Small intestine (tissue), 7 donors: ENCODE results near the gene GYG2. TPM values are rescaled to one million over a fixed set of nuclear protein-coding genes. Genes with fewer than 3 reads are reported as not detected.

Experiments used
- DNase-seq, 2 donors: peaks; one replicate each; pipeline versions ENCODE4 v3.0.0 to v3.0.0-alpha.2; 2013
- FAIRE-seq: peaks from 2 replicates; lab custom pipeline; 2012; peaks lifted over from hg19 to GRCh38; lab: Jason Lieb, UNC
- H3K27ac ChIP-seq, 3 donors: one replicate each; pipeline ENCODE4 v1.5.1; 2013; ENCODE audit warnings: low read length in 2 of 3, mild to moderate bottlenecking in 2 of 3, control low read depth in 1 of 3, inconsistent platforms in 1 of 3, low read depth in 1 of 3, moderate library complexity in 1 of 3
- H3K27me3 ChIP-seq, 3 donors: one replicate each; pipeline ENCODE4 v1.6.1; 2013; ENCODE audit warnings: low read length in 3 of 3, inconsistent platforms in 1 of 3; ENCODE audit not compliant: control insufficient read depth in 3 of 3, insufficient read depth in 3 of 3
- H3K36me3 ChIP-seq, 3 donors: one replicate each; pipeline ENCODE4 v1.6.1; 2013; ENCODE audit warnings: low read length in 3 of 3, inconsistent platforms in 1 of 3, low read depth in 1 of 3, mild to moderate bottlenecking in 1 of 3, moderate library complexity in 1 of 3; ENCODE audit not compliant: control insufficient read depth in 3 of 3, insufficient read depth in 2 of 3
- H3K4me1 ChIP-seq, 3 donors: one replicate each; pipeline ENCODE4 v1.6.1; 2013; ENCODE audit warnings: low read length in 2 of 3, inconsistent platforms in 1 of 3, low read depth in 1 of 3, mild to moderate bottlenecking in 1 of 3, moderate library complexity in 1 of 3; ENCODE audit not compliant: control insufficient read depth in 3 of 3, insufficient read depth in 2 of 3
- H3K4me3 ChIP-seq, 3 donors: one replicate each; pipeline ENCODE4 v1.5.1; 2013; ENCODE audit warnings: low read length in 3 of 3, control low read depth in 1 of 3, inconsistent platforms in 1 of 3, low read depth in 1 of 3, mild to moderate bottlenecking in 1 of 3, moderate library complexity in 1 of 3
- H3K9me3 ChIP-seq, 2 donors: one replicate each; pipeline ENCODE4 v1.6.1; 2013; ENCODE audit warnings: low read depth in 1 of 2, low read length in 1 of 2; ENCODE audit not compliant: control insufficient read depth in 2 of 2, insufficient read depth in 1 of 2
- WGBS, 3 donors: extraction: QIAGEN DNeasy Blood & Tissue Kit; methylation state at CpG; one replicate each; pipeline ENCODE4 v1.1.7; 2013; 5-methylcytosine and 5-hydroxymethylcytosine counted together
- polyA plus RNA-seq, 4 donors: library from polyadenylated mRNA; stranded (reverse) in 3 of 4; unstranded in 1 of 4; fragments of 200-250 nt in 3 of 4; fragments of 120-200 nt in 1 of 4; gene quantifications; one replicate each; pipeline versions ENCODE4 v1.2.1 to v1.2.3, GENCODE V29; 2013
- donor health status: healthy with polysubstance abuse.
- donor health status: control.
- donor health status: control.
- donor health status: Bipolar disorder and iron deficiency.
- donor health status: healthy.

Gene GYG2
- polyA plus RNA-seq, 4 donors: 1.6 to 12.5 (median 4.3) TPM

DNA sequence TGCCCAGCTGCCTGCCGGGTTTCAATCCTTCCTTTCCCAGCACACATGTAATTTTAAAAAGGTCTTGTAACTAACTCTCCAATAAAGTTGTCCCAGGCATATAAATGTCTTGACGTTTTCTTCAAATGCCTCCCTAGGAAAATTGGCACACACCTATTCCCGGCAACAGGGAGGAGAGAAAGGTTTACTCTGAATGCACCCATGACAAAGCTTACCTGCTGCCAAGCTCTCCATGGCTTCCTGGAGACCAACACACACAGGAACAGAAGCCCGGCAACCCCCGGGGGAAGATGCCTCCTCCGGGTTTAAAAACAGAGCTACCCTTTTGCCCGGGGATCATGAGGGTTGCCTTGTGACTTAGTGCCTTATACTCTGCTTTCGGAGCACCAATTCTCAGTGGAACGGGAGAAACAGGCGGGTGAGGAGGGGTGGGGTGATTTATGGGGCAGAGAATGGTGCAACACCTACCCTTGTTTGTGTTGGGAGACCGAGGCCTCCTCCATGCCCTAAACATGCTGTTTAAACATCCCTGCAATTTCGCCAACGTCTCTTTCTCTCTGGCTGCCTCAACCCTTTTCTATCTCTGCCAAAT lies 4.8 kb upstream of the GYG2 start:
- no peak overlapping the region for H3K4me3 ChIP-seq
- no peak for FAIRE-seq
- no peaks in the 10 kb centered on the region for H3K36me3 ChIP-seq
- H3K27ac ChIP-seq: no peak overlapping the region
- 27 to 50% (median 41%) methylated on average over 10 to 13 of the region's 13 CpGs for WGBS, 3 donors
- H3K9me3 ChIP-seq: no peaks in the 10 kb centered on the region
- no peaks in the 10 kb centered on the region for H3K27me3 ChIP-seq
- DNase-seq: no peak
- no peaks in the 10 kb centered on the region for H3K4me1 ChIP-seq

DNA sequence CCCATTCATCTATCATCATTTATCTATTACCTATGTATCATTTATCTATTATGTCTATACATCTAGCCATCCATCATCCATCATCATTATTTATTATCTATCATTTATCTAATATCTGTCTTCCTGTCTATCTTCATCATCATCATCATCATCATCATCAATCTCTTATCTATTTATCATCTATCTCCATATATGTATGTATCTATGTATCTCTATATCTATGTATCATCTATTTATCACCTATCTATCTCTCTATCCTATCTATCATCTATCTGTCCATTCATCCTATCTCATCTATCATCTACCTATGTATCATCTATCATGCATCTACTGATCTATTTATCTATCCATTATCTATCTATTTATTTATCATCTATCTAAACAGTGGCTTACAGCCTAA lies 3.8 kb upstream of the GYG2 start:
- H3K4me3 ChIP-seq: no peak overlapping the region
- H3K27ac ChIP-seq: no peak overlapping the region
- H3K9me3 ChIP-seq: no peaks in the 10 kb centered on the region
- no peaks in the 10 kb centered on the region for H3K27me3 ChIP-seq
- FAIRE-seq (no peak), DNase-seq (no peak)
- no peaks in the 10 kb centered on the region for H3K36me3 ChIP-seq
- H3K4me1 ChIP-seq: no peaks in the 10 kb centered on the region

DNA sequence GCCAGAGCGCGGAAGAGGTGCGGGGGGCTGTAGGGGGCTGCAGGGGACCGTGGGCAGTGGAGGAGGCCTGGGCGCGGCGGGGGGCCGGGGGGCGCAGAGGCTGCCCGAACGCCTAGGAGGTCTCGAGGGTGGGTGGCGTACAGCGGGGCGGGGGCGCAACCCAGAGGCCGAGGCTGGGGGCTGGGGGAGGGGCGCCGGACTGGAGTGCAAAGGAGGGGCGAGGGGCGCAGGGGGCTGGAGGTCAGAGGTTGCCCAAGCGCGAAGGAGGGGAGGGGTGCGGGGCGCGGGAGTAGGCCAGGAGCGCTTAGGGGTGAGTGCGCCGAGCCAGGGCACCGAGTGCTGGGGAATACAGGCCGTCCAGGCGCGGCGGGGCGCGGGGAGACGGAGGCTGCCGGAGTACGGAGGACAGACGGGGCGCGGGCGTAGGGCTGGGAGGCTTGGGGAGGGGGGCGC lies 255 bp downstream of the GYG2 start:
- Histone ChIP-seq H3K4me3 (peak overlapping the region; percentile 23 to 52 (median 39)), H3K27me3 (no peaks in the 10 kb centered on the region), H3K27ac (no peak overlapping the region), H3K9me3 (no peaks in the 10 kb centered on the region), H3K4me1 (no peaks in the 10 kb centered on the region), H3K36me3 (no peaks in the 10 kb centered on the region)
- no peak for FAIRE-seq
- WGBS, 3 donors: 2 to 5% methylated on average over 26 to 44 of the region's 44 CpGs; no CpG with 5 or more reads in 1 of the 3 donors
- peak in 1 of 2 donors; percentile 22 for DNase-seq

DNA sequence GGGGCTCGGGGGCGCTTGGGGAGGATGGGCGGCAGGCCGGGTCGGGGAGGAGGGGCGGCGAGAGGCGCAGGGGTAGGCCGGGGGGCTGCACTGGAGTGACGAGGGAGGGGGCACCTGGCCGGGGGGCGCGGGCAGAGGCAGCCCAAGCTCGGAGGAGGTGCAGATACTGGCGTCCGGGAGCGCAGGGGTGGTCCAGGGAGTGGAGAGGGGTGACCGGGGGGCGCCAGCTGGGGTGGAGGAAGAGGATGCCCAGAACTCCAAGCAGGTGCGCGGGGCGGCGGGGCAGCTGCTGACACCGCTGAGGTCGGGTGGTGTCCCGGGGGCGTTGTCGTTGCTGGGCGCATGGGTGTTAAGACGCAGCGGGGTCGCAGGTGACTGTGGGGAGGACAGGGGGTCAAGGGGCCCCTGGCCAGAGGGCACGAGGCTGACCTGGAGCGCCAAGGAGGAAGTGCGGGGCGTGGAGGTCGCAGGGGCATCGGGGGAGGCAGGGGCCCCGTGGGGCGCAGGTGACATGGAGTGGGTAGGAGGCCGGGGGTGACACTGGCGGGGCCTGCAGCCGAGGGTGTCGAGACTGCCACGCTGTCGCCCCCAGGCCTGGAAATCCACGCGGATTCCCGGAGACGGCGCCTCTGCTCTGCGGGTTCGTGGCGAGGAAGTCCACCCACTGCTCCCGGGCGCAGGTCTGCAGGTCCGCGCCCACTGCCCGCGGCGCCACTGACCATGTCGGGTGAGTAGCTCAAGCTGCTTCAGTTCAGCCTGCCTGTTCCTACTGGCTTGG lies 928 bp downstream of the GYG2 start:
- 12 to 20% (median 17%) methylated on average over 21 to 62 of the region's 62 CpGs for WGBS, 3 donors

DNA sequence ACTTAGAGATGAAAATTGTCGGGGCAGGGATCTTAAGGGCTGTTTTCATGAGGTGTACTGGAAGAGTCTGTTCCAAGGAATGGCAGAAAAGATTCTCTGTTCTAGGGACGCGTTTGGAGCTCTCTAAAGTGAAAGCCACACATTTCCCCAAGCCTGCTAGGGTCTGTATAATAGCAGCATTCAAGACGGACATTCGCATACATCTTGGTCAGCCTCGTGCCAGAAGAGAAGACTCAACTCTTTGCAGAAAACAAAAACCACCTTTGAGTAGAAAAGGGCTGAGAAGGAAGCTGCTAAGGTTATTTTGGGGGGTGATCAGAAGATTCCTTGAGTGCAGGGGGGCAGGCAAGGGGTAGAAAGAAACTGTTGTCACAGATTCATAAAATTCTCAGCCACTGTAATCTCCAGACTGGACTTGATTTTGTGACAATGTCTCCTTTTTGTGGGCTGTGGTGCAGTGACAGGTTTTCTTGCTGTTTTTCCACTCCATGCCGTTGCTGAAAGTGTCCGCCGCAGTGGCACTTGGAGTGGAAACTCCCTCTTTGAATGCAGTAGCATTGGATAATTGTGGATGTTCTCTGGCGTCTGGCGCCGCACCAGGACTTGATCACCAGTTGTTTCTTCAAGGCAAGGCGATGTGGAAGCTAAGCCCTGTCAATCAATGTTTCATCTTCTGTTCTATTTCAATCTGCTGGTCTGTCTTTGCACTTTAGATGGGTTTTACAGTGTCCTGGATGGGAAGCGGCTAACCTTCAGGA lies 2.9 kb downstream of the GYG2 start:
- Histone ChIP-seq H3K4me1 (no peaks in the 10 kb centered on the region), H3K36me3 (peaks cover 0 to under 1% (median 0%) of the 10 kb centered on the region in 3 donors), H3K9me3 (no peaks in the 10 kb centered on the region), H3K27ac (no peak overlapping the region), H3K27me3 (no peaks in the 10 kb centered on the region), H3K4me3 (no peak overlapping the region)
- no peak for DNase-seq
- WGBS, 3 donors: 90 to 91% (median 90%) methylated on average over 14 of the region's 14 CpGs
- FAIRE-seq: no peak

More for the DNA sequence above, 928 bp downstream of the GYG2 start:
- no peak overlapping the region for H3K27ac ChIP-seq
- H3K9me3 ChIP-seq: no peaks in the 10 kb centered on the region
- peak overlapping the region in 2 of 3 donors; percentile 39 to 52 for H3K4me3 ChIP-seq
- H3K36me3 ChIP-seq: no peaks in the 10 kb centered on the region
- no peaks in the 10 kb centered on the region for H3K4me1 ChIP-seq
- DNase-seq (no peak), FAIRE-seq (no peak)
- H3K27me3 ChIP-seq: no peaks in the 10 kb centered on the region

DNA sequence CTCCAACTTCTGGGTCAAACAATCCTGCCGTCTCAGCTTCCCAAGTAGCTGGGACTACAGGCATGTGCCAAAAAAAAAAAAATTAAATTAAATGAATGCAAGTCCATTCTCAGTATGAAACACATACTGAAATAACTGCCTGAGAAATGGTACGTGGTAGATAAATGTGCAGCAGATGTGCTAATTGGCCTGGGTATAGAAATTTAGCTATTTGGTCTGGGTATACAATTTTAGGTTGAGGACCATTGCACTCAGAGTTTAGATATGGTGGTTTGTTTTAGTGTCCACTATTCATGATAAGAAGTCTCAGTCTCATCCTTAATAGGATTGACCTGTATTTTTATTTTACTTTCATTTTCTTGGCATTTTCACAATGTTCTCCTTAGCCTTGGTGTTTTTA lies 9.2 kb downstream of the GYG2 start:
- no peaks in the 10 kb centered on the region for H3K27me3 ChIP-seq
- no peaks in the 10 kb centered on the region for H3K9me3 ChIP-seq
- no peak overlapping the region for H3K27ac ChIP-seq
- DNase-seq: no peak
- no peak overlapping the region for H3K4me3 ChIP-seq
- 93 to 97% (median 94%) methylated on average over 2 of the region's 2 CpGs for WGBS, 3 donors
- no peaks in the 10 kb centered on the region for H3K4me1 ChIP-seq
- peaks cover 0 to 2% (median 0%) of the 10 kb centered on the region in 3 donors for H3K36me3 ChIP-seq
- FAIRE-seq: no peak

DNA sequence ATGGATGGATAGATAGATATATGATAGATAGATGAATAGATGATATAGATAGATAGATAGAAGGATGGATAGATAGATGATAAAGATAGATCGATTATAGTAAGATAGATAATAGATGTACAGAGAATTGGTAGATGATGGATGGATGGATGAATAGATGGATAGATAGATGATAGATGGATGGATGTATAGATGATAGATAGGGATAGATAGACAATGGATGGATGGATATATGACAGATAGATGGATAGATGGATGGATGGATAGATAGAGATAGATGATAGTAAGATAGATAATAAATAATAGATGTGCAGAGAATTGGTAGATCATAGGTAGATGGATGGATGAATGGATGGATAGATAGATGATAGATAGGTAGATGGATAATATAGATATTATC lies 12.2 kb downstream of the GYG2 start:
- WGBS, 3 donors: 89 to 93% (median 92%) methylated on average over 1 of the region's 1 CpG
- no peak overlapping the region for H3K4me3 ChIP-seq
- H3K4me1 ChIP-seq: no peaks in the 10 kb centered on the region
- H3K27me3 ChIP-seq: no peaks in the 10 kb centered on the region
- H3K27ac ChIP-seq: no peak overlapping the region
- FAIRE-seq: no peak
- no peak for DNase-seq
- no peaks in the 10 kb centered on the region for H3K9me3 ChIP-seq
- peaks cover 0 to 6% (median 0%) of the 10 kb centered on the region in 3 donors for H3K36me3 ChIP-seq

DNA sequence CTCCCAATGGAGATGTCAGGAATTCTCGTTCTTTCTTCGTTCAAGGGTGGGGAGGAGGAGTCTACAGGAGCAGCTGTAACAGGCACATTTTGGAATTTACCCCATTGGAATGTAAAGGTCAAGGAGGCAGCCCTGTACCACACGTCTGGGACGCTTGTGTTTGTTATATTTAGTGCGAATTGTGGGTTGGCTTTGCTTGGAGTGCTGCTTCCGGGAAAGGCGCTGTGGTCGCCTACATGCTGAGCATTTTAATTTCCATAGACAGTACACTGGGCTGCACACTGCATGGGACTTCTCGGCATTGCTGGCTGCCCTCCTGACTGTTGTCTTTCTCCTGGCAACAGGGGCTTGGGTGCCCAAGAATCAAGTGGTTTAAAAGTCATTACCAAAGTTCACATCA lies 12.8 kb downstream of the GYG2 start:
- Histone ChIP-seq H3K36me3 (peaks cover 0 to 6% (median 0%) of the 10 kb centered on the region in 3 donors), H3K4me3 (no peak overlapping the region), H3K27ac (no peak overlapping the region), H3K9me3 (no peaks in the 10 kb centered on the region), H3K27me3 (no peaks in the 10 kb centered on the region), H3K4me1 (no peaks in the 10 kb centered on the region)
- WGBS, 3 donors: 59 to 91% (median 86%) methylated on average over 9 of the region's 9 CpGs
- FAIRE-seq (no peak), DNase-seq (no peak)
